Gastrocnemius medialis (tissue), 4 donors: Measurements from ENCODE around the gene CLK1.

Experiments
- CTCF ChIP-seq, 5 experiments: fragments of 450-650 bp in 3 of 5; fragments of 200-600 bp in 2 of 5; sonication (generic) in 2 of 5; IDR thresholded peaks in 4 of 5; conservative IDR thresholded peaks in 1 of 5; 1 replicate in 4 of 5; 2 replicates in 1 of 5; pipeline ENCODE4 v1.5.1; 2016 to 2019; ENCODE audit warnings: antibody characterized with exemption in 5 of 5, mild to moderate bottlenecking in 3 of 5, moderate library complexity in 3 of 5
- POLR2A ChIP-seq, 2 donors: fragments of 450-650 bp; IDR thresholded peaks; one replicate each; pipeline ENCODE4 v1.6.1; 2017; ENCODE audit warnings: antibody characterized with exemption in 2 of 2, mild to moderate bottlenecking in 2 of 2, moderate library complexity in 2 of 2

DNA sequence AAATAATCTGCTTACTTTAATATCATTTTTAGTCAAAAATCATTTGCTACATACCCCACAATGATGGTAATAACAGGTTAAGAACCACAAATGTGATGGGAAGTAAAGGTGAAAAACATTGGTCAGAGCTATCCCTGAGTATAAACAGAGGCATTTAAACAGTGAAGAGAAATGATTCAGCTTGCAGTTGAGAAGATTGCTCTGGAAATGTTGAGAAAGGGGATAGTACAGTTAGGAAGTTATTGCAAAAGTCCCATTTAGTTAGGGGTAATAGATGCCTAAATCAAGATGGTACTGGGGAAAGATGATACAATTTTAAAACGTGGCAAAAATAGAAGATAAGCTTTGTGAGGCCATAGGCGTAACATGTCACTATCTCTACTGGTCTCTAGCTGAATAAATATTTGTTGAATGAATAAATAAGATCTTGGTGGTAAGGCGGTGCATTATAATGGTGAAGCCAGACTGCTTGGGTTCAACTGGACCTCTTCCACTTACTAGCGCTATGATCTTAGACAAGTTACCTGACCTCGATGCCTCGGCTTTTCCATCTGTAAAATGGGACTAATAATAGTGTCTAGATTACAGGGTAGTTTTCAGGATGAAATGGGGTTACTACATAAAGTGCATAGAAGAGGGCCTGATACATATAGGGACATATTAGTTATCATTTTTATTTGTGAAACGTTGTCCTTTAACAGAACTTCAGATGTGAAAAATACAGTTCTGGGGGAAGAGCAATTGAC, 54.8 kb downstream of the CLK1 start:
- TF ChIP-seq CTCF (IDR thresholded peaks at IDR 0.05 in 4 of 5, conservative IDR thresholded peaks at IDR 0.05 in 1 of 5) (no peak), POLR2A (IDR thresholded peaks at IDR 0.05) (no peak)
